ENCODE measurements around the gene TCTN2.

Gene TCTN2

DNA sequence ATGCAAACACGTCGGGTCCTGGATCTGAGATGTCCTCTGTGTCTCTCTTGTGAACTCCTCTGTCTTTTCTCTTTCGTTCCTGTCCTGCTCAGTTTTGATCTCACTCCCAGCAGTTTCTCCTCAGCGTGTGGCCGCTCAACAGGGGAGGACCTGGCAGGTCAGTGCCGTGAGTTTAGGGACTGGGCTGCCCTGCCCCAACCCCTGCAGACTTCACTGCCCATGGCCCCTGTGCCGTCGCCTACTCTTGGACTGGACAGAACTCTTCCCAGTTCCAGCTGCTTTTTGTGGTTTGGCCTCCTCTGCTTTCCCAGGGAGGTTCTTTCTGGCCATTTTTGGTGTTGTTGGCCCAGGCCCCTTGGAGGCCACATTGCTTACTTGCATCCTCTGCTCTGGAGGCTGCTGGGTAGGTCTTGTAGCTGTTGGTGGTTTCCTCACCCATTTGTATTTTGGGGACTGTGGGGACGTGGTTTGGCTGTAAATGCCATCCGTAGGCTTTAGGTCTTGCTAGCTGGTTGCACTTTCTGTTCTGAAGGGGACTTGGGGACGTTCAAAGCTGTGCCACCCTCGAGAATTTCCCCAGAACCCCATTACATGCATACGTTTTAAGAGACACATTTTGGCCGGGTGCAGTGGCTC lies 71.1 kb downstream of the TCTN2 start:
- DNase-seq (ENCODE audit: low read depth in 2 of 2): no peak

DNA sequence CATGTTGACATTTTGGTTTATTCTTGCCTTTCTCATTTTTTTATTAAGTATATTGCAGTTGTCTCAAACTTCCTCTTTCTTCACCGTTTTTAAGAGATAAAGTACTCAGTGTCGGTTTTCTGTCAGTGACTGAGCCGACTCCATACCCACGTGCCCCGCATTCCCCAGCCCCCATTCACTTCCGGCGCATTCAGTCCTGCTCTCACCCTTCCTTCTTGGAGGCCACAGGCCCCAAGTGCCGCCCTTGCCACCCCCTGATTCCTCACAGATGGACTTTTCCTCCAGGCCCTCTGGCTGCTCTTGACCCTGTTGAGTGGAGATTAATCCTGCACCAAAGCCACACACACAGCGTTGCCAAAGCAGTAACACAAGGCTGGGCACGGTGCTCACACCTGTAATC lies 72.1 kb downstream of the TCTN2 start:
- DNase-seq (ENCODE audit: low read depth in 2 of 2): no peak

DNA sequence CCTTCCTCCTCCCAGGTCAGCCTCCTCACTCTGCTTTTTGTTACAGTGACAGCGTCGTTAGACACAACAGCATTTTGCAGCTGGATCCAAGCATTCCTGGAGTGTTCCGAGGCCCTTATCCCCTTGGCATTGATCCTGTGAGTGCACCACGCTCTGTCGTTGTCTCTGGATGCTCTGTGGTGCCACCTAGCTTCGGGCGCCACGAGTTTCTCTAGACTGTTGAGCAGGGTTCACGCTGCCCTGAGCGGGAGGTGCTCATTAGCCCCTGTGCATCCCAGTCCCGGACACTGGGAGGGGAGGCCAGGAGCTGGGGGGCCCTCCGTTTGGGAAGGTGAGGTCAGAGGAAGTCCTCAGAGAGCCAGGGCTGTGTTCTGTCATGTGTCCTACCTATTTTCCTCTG lies 73.9 kb downstream of the TCTN2 start:
- DNase-seq (ENCODE audit: low read depth in 2 of 2): no peak

DNA sequence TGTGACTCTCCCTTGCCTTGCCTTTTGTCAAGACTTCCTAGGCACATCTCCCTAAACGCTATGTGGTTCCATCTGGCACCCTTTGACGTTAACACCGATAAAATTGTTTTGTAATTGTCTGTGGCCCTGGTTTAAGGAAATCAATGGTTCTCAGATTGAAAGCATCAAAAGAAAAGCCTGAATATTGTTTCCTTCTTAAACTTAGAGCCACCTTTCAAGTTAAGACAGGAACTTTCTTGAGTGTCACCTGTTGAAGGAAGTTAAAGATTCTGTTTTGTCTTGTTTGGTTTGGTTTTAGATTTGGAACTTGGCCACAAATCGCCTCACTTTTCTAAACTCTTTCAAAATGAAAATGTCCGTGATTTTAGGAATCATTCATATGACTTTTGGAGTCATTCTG lies 76.4 kb downstream of the TCTN2 start:
- DNase-seq (ENCODE audit: low read depth in 2 of 2): no peak

DNA sequence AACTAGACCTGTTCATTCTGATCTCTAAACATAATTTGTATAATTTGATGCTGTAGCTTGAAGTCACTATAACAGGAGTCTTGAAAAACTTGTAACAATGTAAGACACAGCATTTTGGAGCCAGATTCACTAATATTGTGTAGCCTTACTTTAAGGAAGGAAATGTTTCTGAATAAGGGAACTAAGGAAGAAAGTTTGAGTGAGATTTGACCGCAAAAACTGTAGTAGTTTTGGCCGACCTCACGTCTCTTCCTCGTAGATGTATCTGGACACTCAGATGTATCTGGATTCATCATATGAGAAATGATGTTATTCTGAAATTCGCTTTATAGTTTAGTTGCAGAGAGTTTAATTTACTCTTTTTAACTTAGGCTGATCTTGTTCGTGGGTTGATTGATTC lies 77.2 kb downstream of the TCTN2 start:
- no peak for DNase-seq (ENCODE audit: low read depth in 2 of 2)

DNA sequence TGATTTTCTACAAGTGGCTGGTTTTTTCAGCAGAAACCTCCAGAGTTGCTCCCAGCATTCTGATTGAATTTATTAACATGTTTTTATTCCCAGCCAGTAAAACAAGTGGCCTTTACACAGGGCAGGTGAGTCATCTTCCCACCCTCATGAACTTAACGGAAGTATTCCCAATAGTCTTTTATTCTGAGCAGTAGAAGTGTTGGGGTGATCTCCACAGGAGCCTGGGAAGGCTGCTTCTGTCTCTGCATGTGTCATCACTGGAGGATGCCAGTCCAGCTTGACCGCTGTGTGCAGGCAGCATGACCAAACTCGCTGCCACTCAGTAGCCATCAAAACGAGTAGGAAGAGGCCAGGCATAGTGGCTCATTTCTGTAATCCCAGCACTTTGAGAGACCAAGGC lies 77.7 kb downstream of the TCTN2 start:
- DNase-seq (ENCODE audit: low read depth in 2 of 2): no peak

DNA sequence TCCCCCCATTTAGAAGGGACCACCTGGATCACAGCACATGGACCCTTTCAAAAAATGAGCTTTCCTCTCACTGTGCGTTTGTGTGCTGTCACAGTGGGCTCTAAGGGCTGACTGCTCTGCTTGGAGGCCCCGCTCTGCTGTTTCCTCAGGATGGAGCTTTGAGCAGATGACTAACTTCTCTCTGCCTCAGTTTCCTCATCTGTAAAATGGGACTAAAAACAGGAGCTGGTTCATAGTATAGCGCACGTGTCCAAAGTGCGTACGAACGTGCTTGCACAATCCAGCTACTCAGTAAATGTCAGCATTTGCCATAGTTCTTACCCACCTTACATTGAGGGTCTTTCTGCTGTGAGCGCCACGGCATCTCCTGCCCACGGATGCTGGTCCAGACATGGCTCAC lies 78.4 kb downstream of the TCTN2 start:
- DNase-seq (ENCODE audit: low read depth in 2 of 2): no peak

DNA sequence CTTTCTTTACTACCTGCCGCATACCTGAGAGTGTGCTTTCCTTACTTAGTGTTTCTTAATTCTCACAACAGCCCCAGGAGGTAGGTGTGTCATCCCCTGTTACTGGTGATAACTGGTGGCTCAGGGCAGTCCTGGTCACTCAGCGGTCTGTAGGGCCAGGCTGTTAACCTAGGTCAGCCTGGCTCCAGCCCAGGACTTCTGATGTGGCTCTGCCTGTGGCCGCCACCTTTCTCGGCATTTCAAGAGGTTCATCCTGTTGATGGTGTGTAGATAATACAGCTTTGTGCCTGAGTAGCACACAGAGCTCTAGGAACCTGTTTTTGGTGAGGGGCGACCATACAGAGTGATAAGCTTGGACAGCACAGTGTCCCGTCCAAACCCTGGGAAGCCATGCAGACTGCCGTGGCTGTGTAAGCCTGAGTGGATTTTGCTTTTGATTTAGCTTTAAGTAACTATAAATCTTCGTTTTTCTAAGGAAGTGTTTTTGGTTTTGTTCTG lies 79.3 kb downstream of the TCTN2 start:
- no peak for DNase-seq (ENCODE audit: low read depth in 2 of 2)

DNA sequence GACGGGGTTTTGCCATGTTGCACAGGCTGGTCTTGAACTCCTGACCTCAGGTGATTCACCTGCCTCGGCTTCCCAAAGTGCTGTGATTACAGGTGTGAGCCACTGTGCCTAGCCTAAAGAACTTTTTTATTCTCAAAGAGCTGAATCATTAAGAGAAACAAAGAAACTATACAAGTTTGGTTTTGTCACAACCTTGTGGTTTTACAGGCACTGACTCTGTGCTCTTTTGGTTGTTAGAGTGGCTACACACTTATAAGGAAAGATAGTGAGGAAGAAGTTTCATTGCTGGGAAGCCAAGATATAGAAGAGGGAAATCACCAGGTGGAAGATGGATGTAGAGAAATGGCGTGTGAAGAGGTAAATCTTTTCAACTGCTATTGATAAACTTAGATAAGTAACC lies 81.1 kb downstream of the TCTN2 start:
- DNase-seq (ENCODE audit: low read depth in 2 of 2): no peak

DNA sequence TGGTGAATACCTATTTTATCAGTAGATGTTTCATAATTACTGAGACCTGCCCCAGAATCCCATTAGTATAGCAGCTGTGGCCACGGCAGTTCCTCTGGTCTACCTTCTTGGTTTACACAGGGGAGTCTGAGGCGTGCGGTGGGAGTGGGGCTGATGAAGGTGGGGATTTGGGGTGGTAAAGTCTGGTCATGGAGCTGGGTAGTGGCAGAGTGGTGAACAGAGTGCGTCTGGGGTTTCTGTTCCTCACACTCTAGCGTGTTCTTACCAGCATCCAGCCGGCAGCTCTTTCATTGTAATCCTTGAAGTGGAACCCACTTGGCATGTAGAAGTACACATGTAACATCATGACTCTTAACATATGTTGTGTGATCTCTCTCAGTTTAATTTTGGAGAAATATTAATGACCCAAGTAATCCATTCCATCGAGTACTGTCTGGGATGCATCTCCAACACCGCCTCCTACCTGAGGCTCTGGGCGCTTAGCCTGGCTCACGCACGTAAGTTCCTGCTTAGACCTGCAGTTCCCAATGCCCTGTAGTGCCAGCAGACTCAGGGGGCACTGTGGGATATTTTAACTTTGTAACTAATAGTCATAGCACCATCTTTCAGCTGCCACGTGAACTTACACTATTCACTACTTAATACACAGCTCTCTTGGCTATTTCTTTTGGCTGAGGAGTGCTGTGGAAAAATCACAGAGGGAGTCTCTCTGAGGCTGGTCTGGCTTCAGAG lies 83.3 kb downstream of the TCTN2 start:
- DNase-seq (ENCODE audit: low read depth in 2 of 2): no peak

DNA sequence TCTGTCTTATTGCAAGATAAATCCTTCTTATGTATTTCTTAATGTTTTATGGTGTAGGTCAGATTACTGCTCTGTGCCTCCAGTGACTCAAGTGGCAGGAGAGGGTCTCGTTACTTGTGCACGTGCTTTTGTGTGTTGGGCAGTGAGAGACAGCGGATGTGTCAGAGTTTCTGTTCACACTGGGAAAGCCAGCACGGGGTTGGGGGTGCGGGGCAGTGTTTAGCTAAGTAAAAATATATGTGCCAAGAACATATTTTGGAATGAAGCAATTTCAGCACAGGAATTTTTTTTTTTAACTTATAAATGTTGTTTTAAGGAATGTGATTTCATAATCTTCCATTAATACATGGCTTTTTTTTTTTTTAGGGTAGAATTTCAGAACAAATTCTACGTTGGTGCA lies 86.6 kb downstream of the TCTN2 start:
- DNase-seq (ENCODE audit: low read depth in 2 of 2): no peak

Measured in stimulated activated CD4-positive, alpha-beta T cell treated with anti-CD3 and anti-CD28 coated beads, Interleukin-1b, Interleukin-23, amount 100 ng/mL, for 4 hours (primary cell).